Parathyroid adenoma (tissue), 2 donors: ENCODE measurements around the gene KRTAP5-7.
"Not testable (repeated sequence)": the region's sequence is repeated elsewhere in the genome, so short reads cannot be mapped to it uniquely, and the experiment has no call there.

Source experiments
- H2AFZ ChIP-seq: fragments of 300-600 bp; sonication (generic); one replicate; pipeline ENCODE4 v1.7.0; 2017; ENCODE audit warnings: antibody characterized with exemption, mild to moderate bottlenecking
- H3K27ac ChIP-seq: fragments of 300-600 bp; sonication (generic); one replicate; pipeline ENCODE4 v1.7.0; 2017
- H3K27me3 ChIP-seq: fragments of 300-600 bp; sonication (generic); one replicate; pipeline ENCODE4 v1.7.0; 2017; ENCODE audit warnings: low read length; ENCODE audit not compliant: control insufficient read depth, insufficient read depth
- H3K36me3 ChIP-seq: fragments of 300-600 bp; sonication (generic); one replicate; pipeline ENCODE4 v1.7.0; 2017; ENCODE audit warnings: low read length; ENCODE audit not compliant: control insufficient read depth, insufficient read depth
- H3K4me1 ChIP-seq: fragments of 300-600 bp; sonication (generic); one replicate; pipeline ENCODE4 v1.7.0; 2017; ENCODE audit warnings: control low read depth
- H3K4me2 ChIP-seq: fragments of 300-600 bp; sonication (generic); one replicate; pipeline ENCODE4 v1.7.0; 2017; ENCODE audit warnings: low read length
- H3K4me3 ChIP-seq: fragments of 300-600 bp; sonication (generic); one replicate; pipeline ENCODE4 v1.7.0; 2017; ENCODE audit warnings: low read depth, low read length
- H3K79me2 ChIP-seq: fragments of 300-600 bp; sonication (generic); one replicate; pipeline ENCODE4 v1.7.0; 2017; ENCODE audit warnings: control low read depth
- H3K9ac ChIP-seq: fragments of 300-600 bp; sonication (generic); one replicate; pipeline ENCODE4 v1.7.0; 2017; ENCODE audit warnings: mild to moderate bottlenecking
- H3K9me3 ChIP-seq: fragments of 300-600 bp; sonication (generic); one replicate; pipeline ENCODE4 v1.7.0; 2017; ENCODE audit warnings: low read length; ENCODE audit not compliant: control insufficient read depth
- TF ChIP-seq, protein P1 (sequence below): fragments of 300-600 bp; sonication (generic); IDR thresholded peaks from one replicate; pipeline ENCODE4 v1.7.0; 2017; ENCODE audit warnings: antibody characterized with exemption, mild to moderate bottlenecking
- donor health status: primary hyperparathyroidism.

The KRTAP5-7 gene

DNA sequence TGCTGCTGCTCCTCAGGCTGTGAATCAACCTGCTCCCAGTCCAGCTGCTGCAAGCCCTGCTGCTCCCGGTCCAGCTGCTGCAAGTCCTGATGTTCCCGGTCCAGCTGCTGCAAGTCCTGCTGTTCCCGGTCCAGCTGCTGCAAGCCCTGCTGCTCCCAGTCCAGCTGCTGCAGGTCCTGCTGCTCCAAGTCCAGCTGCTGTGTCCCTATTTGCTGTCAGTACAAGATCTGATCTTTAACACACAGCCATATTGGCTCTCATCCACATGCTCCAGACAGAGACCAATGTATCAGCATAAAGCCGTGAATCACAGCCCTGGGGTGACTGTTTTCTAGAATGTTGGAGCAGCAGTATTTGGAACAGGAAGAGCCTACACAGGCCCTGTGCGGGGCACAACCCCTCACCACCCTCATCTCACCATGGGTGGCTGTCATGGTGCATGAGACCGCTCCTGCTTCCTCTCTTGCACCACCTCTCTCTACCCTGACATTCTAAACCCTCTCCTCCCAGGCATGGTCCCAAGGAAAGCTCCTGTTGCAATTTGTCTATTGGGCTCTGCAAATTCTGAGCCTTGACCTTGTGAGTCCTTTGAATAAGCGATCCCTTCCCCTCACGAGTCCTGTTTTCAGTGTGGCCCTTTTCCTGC is 41.8 kb downstream of the KRTAP5-7 start:
- Histone ChIP-seq H3K27me3 (no peaks in the 10 kb centered on the region), H3K36me3 (no peaks in the 10 kb centered on the region), H3K9ac (no peak overlapping the region), H3K4me1 (no peaks in the 10 kb centered on the region), H3K9me3 (no peaks in the 10 kb centered on the region), H2AFZ (peak overlapping the region; percentile 46), H3K27ac (peak overlapping the region; percentile 19), H3K4me2 (no peak overlapping the region), H3K79me2 (no peaks in the 10 kb centered on the region), H3K4me3 (no peak overlapping the region)
- TF ChIP-seq, protein P1, sequence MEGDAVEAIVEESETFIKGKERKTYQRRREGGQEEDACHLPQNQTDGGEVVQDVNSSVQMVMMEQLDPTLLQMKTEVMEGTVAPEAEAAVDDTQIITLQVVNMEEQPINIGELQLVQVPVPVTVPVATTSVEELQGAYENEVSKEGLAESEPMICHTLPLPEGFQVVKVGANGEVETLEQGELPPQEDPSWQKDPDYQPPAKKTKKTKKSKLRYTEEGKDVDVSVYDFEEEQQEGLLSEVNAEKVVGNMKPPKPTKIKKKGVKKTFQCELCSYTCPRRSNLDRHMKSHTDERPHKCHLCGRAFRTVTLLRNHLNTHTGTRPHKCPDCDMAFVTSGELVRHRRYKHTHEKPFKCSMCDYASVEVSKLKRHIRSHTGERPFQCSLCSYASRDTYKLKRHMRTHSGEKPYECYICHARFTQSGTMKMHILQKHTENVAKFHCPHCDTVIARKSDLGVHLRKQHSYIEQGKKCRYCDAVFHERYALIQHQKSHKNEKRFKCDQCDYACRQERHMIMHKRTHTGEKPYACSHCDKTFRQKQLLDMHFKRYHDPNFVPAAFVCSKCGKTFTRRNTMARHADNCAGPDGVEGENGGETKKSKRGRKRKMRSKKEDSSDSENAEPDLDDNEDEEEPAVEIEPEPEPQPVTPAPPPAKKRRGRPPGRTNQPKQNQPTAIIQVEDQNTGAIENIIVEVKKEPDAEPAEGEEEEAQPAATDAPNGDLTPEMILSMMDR, result no peak

DNA sequence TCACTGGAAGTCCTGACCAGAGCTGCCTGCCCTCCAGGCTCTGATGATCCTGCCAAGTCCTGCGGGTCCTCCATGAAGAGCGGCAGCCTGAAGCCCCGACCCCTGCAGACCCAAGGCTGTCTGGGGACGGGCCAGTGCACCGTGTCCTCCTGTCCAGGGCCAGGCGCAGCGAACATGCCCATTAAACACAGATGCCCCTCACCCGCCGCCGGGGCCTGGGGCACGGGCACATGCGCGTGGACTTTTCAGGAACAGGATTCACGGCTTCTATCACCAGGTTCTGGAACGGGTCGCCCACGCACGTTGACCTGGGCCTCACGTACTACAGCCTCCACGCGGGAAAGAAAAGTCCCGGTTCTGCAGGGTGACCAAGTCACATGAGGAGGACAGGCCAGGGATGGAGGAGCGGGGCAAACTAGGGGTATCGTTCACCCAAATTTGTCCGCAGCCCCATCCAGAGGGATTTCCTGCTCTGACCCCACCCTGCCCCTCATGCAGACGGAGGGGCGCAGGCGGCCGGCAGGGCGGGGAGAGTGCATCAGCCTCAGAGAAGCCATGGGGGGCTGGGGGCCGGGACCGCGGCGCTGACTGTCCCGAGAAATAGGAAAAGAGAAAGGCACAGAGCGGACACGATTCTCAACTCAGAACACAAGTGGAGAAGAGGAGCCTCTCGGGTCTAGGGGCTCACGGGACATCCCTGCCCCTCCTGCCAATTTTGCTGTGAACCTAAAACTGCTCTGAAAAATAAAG is 44.2 kb downstream of the KRTAP5-7 start:
- H3K79me2 ChIP-seq, H3K36me3 ChIP-seq, H2AFZ ChIP-seq: not testable (repeated sequence)

DNA sequence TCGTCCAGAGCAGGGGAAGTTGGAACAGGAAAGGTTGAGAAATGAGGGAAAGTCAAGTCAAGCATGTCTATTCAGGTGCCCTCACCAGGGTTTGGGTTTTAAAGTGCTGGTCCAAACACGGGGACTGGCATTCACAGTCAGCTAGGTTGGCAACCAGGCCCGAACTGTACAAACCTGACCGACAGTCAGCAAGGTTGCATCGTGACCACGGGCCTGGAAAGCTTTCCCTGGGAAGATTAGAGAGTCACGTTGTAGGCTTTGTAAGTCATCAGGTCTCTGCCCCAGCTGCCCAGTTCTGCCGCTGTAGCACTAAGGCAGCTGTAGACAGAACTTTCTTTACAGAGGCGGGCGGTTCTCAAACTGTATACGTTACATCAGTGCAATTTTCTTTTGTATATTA is 45.7 kb downstream of the KRTAP5-7 start:
- H3K79me2 ChIP-seq, result no peaks in the 10 kb centered on the region
- no peak overlapping the region for H3K4me2 ChIP-seq
- H3K27ac ChIP-seq, result no peak overlapping the region
- no peaks in the 10 kb centered on the region for H3K4me1 ChIP-seq
- H2AFZ ChIP-seq, result no peak overlapping the region
- TF ChIP-seq, protein P1, result no peak
- no peaks in the 10 kb centered on the region for H3K27me3 ChIP-seq
- no peaks in the 10 kb centered on the region for H3K36me3 ChIP-seq
- H3K9me3 ChIP-seq, result no peaks in the 10 kb centered on the region
- no peak overlapping the region for H3K9ac ChIP-seq
- H3K4me3 ChIP-seq, result no peak overlapping the region

More for the DNA sequence above, 44.2 kb downstream of the KRTAP5-7 start:
- H3K27ac ChIP-seq, H3K27me3 ChIP-seq, H3K9ac ChIP-seq, H3K4me3 ChIP-seq, H3K9me3 ChIP-seq, H3K4me1 ChIP-seq, H3K4me2 ChIP-seq: not testable (repeated sequence)

DNA sequence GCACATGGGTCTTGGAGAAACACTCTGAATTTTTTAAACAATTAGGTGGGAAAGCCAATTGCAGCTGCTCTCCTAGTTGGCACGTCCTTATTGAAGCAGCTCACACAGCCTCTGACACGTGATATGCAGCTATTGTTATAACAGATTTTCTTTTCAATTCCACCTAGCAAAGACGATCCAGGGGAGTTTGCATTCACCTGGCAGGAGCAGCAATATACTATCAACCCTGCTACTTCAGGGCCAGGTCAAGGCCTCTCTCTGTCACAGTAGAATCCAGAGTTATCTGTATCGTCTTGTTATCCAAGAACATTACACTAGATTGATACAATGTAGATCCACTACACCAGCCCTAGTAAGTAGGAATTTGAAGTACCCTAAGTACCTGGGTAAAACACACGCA is 47.4 kb downstream of the KRTAP5-7 start:
- Histone ChIP-seq H3K27me3 (no peaks in the 10 kb centered on the region), H3K9ac (no peak overlapping the region), H3K9me3 (no peaks in the 10 kb centered on the region), H2AFZ (no peak overlapping the region), H3K36me3 (no peaks in the 10 kb centered on the region), H3K79me2 (no peaks in the 10 kb centered on the region), H3K27ac (no peak overlapping the region), H3K4me2 (no peak overlapping the region), H3K4me3 (no peak overlapping the region), H3K4me1 (no peaks in the 10 kb centered on the region)
- TF ChIP-seq, protein P1, result no peak

DNA sequence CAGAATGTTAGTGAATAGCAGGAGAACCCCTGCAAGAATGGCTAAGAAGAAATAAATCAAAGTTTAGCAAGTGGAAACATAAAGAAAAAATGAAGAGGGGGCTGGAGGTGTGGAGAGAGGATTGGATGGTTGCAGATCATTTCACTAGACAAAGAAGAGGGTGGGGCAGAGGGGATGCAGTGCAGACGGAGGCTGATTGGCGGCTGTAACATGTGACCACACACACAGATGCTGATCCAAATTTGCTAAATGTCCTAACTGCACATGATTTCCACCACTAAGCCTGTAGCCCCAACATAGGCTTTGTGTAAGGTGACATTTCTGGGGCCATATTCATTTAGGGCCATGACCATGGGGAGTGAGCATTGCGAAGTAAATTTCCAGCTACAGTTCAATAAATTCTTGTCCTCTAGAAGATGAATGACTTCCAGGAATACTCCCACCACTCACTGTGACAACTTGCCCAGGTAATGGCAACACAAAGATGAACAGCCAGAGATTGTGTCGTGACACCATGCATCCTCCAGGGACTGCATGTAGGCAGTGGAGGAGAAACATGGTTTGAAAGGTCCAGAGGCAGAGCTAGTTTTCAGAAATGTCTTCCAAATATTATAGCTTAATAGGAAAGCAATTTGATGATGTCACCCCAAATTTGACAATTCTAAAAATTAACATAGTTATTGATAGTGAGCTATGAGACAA is 48.8 kb downstream of the KRTAP5-7 start:
- H3K36me3 ChIP-seq, result no peaks in the 10 kb centered on the region
- no peaks in the 10 kb centered on the region for H3K4me1 ChIP-seq
- H3K9me3 ChIP-seq, result no peaks in the 10 kb centered on the region
- H3K79me2 ChIP-seq, result no peaks in the 10 kb centered on the region
- H2AFZ ChIP-seq, result no peak overlapping the region
- no peaks in the 10 kb centered on the region for H3K27me3 ChIP-seq
- no peak overlapping the region for H3K9ac ChIP-seq
- TF ChIP-seq, protein P1, result no peak
- H3K4me3 ChIP-seq, result no peak overlapping the region
- no peak overlapping the region for H3K4me2 ChIP-seq
- H3K27ac ChIP-seq, result no peak overlapping the region

DNA sequence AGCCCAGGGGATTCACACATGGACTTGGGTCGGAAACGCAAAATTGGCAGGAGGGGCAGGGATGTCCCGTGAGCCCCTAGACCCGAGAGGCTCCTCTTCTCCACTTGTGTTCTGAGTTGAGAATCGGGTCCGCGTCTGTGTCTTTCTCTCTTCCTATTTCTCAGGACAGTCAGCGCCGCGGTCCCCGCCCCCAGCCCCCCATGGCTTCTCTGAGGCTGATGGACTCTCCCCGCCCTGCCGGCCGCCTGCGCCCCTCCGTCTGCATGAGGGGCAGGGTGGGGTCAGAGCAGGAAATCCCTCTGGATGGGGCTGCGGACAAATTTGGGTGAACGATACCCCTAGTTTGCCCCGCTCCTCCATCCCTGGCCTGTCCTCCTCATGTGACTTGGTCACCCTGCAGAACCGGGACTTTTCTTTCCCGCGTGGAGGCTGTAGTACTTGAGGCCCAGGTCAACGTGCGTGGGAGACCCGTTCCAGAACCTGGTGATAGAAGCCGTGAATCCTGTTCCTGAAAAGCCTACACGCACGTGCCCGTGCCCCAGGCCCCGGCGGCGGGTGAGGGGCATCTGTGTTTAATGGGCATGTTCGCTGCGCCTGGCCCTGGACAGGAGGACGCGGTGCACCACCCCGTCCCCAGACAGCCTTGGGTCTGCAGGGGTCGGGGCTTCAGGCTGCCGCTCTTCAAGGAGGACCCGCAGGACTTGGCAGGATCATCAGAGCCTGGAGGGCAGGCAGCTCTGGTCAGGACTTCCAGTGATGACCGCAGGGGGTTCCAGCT is 49.8 kb downstream of the KRTAP5-7 start:
- H3K36me3 ChIP-seq, H3K4me2 ChIP-seq, H3K4me3 ChIP-seq, H3K27ac ChIP-seq, H3K79me2 ChIP-seq, H3K9me3 ChIP-seq, H3K9ac ChIP-seq, H3K4me1 ChIP-seq, H3K27me3 ChIP-seq, H2AFZ ChIP-seq: not testable (repeated sequence)
